ENCODE results near the gene BICDL2. TPM values are rescaled to one million over a fixed set of nuclear protein-coding genes. Genes with fewer than 3 reads are reported as not detected.

The BICDL2 gene
- total and polyA plus RNA-seq, 9 of the 15 experiments (the other 6 are each of a cell fraction or from before 2014, with no cell fraction given) = 0.09 to 0.28 (median 0.09) TPM; not detected in 6

- TF ChIP-seq RAD21 (CRISPR knock-in tag; conservative IDR thresholded peaks at IDR 0.05 in 1 of 2, IDR thresholded peaks at IDR 0.05 in 1 of 2) (peak in 1 of 2 experiments; percentile 8; a peak in 1 of 4 replicates), CTCFL (IDR thresholded peaks at IDR 0.05; ENCODE audit: borderline replicate concordance, insufficient read depth, low read depth, low read length, poor library complexity, severe bottlenecking) (peak; percentile 75), TAL1 (IDR thresholded peaks at IDR 0.05) (no peak), HNRNPK (IDR thresholded peaks at IDR 0.05; ENCODE audit: low read depth, low read length, poor library complexity, severe bottlenecking) (no peak), KAT8 (IDR thresholded peaks at IDR 0.05; ENCODE audit: low read depth) (no peak), CGGBP1 (CRISPR knock-in tag; IDR thresholded peaks at IDR 0.05) (no peak), HDGF (IDR thresholded peaks at IDR 0.05) (peak; percentile 80; the same call in 1 of the 2 replicates), ZBTB17 (CRISPR knock-in tag; IDR thresholded peaks at IDR 0.05) (peak; percentile 86), SIN3B (IDR thresholded peaks at IDR 0.05; ENCODE audit: low read depth) (peak; percentile 62; the same call in 1 of the 2 replicates), PML (IDR thresholded peaks at IDR 0.05; ENCODE audit: low read length) (peak; percentile 71), CSDE1 (IDR thresholded peaks at IDR 0.05) (no peak), MXI1 (IDR thresholded peaks at IDR 0.05; ENCODE audit: low read depth, low read length) (peak; percentile 31), STAT6 (CRISPR knock-in tag; IDR thresholded peaks at IDR 0.05) (no peak), ZNF551 (CRISPR knock-in tag; IDR thresholded peaks at IDR 0.05) (no peak), E2F8 (IDR thresholded peaks at IDR 0.05; ENCODE audit: low read depth, partially characterized antibody) (peak; percentile 60), ZC3H8 (IDR thresholded peaks at IDR 0.05) (no peak), KDM1A (IDR thresholded peaks at IDR 0.05) (no peak), ZSCAN32 (CRISPR knock-in tag; IDR thresholded peaks at IDR 0.05) (peak; percentile 69; the same call in 1 of the 2 replicates), PHF8 (IDR thresholded peaks at IDR 0.05; ENCODE audit: borderline replicate concordance, low read length) (peak; percentile 92)
Observed at GRCh38 chr16:3023669-3024478, 12.9 kb downstream of the BICDL2 start, which contains the start of the genes HCFC1R1 and THOC6 (continued).

All from K562 (cell line).